GM21528 (cell line): ENCODE measurements around the gene FOXJ2.
"Not testable (repeated sequence)": the region's sequence is repeated elsewhere in the genome, so short reads cannot be mapped to it uniquely, and the experiment has no call there.

ENCODE experiments used
- ATAC-seq: cut with Tn5 transposase; IDR thresholded peaks from one replicate; pipeline ENCODE4 v1.9.1; 2021; ENCODE audit warnings: mild to moderate bottlenecking, moderate library complexity; ENCODE audit not compliant: unreplicated experiment, low FRiP score

Gene FOXJ2

GRCh38 chr12:8032242-8033152, at the start of gene FOXJ2:
TSS of gene FOXJ2 (plus strand) at chr12:8032716. CDS start at chr12:8039833, 7,117 bp downstream.
- peak; percentile 73 for ATAC-seq

GRCh38 chr12:7983019-7983418, 49.5 kb upstream of the FOXJ2 start:
- ATAC-seq = not testable (repeated sequence)

GRCh38 chr12:7983460-7983859, 49.1 kb upstream of the FOXJ2 start:
- ATAC-seq = not testable (repeated sequence)

GRCh38 chr12:7984900-7985299, 47.6 kb upstream of the FOXJ2 start:
- ATAC-seq = no peak

GRCh38 chr12:7985802-7986418, 46.6 kb upstream of the FOXJ2 start:
- no peak for ATAC-seq

GRCh38 chr12:7989827-7990491, 42.6 kb upstream of the FOXJ2 start:
- ATAC-seq = no peak

GRCh38 chr12:7991535-7991934, 41.0 kb upstream of the FOXJ2 start:
- ATAC-seq = no peak

GRCh38 chr12:7994731-7995205, 37.7 kb upstream of the FOXJ2 start:
- ATAC-seq = peak; percentile 27

- peak; percentile 98 for ATAC-seq
Measured at GRCh38 chr12:7995266-7995963, 37.1 kb upstream of the FOXJ2 start.

GRCh38 chr12:8000827-8001226, 31.7 kb upstream of the FOXJ2 start:
- ATAC-seq = not testable (repeated sequence)

GRCh38 chr12:8001496-8001895, 31.0 kb upstream of the FOXJ2 start:
- ATAC-seq = not testable (repeated sequence)

GRCh38 chr12:8004897-8005296, 27.6 kb upstream of the FOXJ2 start:
- not testable (repeated sequence) for ATAC-seq

- no peak for ATAC-seq
Measured at GRCh38 chr12:8011331-8011730, 21.2 kb upstream of the FOXJ2 start.

- ATAC-seq = no peak
Measured at GRCh38 chr12:8012651-8013309, 19.7 kb upstream of the FOXJ2 start.

GRCh38 chr12:8014836-8015235, 17.7 kb upstream of the FOXJ2 start:
- ATAC-seq = no peak

GRCh38 chr12:8018213-8018612, 14.3 kb upstream of the FOXJ2 start:
- not testable (repeated sequence) for ATAC-seq

GRCh38 chr12:8018666-8019581, 13.6 kb upstream of the FOXJ2 start:
- no peak for ATAC-seq

- peak; percentile 97 for ATAC-seq
Measured at GRCh38 chr12:8026291-8026900, 6.1 kb upstream of the FOXJ2 start.
